IPS DF 4.7 (cell line): ENCODE data around the gene ZNF785.
"Not testable (repeated sequence)": the region's sequence is repeated elsewhere in the genome, so short reads cannot be mapped to it uniquely, and the experiment has no call there.

Source experiments
- DNase-seq: peaks from one replicate; pipeline ENCODE4 v3.0.0-alpha.2; 2013; ENCODE audit warnings: low spot score; ENCODE audit errors: extremely low read depth

ZNF785 gene

DNA sequence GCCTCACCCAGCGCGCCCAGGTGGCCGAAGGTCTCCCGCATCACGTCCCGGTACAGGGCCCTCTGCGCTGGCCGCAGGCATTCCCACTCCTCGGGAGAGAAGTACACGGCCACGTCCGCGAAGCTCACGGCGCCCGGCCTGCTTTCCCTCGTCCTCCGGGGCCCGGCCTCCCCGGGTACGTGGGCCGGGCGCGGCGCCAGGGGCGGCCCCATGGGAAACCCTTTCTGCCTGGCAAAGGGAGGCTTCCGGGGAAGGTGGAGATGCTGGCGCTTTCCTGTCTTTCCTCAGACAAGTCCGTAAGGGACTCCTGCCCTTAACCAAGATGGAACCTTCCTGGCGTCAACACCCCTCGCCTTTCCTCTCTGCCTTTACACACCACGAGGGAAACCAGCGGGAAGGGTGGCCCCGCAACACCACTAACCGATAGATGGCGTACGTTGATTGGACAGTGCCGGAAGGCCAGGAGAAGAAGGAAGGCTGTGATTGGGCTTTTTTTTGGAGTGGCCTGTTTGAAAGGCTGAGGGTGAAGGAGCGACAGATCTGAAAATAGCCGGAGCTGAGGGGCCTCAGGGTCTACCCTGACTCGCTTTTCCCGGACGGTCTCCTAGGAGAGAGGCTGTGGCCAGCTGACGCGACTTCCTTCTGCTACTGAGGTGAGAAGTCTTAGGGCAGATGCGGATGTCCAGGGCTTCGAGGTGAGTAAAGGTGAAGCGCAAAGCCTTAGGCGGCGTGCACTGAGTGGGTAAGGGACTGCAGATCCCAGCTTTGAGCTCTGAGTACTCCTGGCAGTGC, at the start of gene ZNF785:
ZNF785 (minus strand) TSS at position 298 of the 792 bp plus-strand sequence; CDS start at position 212, 86 bp downstream.
- DNase-seq, result peak; percentile 99

DNA sequence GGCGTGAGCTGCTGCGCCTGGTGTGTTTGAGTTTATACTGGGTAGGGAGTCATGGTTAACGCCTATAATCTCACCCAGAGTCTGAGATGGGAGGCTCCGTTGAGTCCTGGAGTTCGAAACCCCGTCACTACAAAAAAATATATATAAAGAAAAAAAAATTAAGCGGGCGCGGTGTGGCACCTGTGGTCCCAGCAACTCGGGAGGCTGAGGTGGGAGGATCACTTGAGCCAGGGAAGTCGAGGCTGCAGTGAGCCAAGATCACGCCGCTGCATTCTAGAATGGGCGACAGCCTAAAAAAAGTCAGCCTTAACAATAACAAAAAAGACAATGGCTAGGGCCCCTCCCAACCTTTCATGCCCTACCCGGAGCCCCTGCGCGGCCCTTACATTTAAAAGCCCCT, 48.0 kb upstream of the ZNF785 start:
- no peak for DNase-seq

GRCh38 chr16:30632454-30632853, 47.0 kb upstream of the ZNF785 start:
- DNase-seq, result not testable (repeated sequence)

- no peak for DNase-seq
Observed at GRCh38 chr16:30628628-30629540, 43.4 kb upstream of the ZNF785 start.

DNA sequence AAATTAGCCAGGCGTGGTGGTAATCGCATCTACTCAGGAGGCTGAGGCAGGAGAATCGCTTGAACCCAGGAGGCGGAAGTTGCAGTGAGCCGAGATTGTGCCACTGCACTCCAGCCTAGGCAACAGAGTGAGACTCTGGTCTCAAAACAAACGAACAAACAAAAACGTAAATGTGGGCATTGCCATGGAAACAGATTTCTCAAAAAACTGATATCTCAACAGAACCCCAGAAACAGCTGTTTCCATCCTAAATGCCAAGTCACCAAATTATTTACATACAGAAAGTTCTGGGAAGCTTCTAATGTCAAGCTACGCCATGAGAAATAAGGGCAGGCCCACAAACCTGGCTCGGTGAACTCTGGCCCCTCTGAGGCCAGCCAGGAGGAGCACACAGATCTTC, 40.7 kb upstream of the ZNF785 start:
- no peak for DNase-seq

DNA sequence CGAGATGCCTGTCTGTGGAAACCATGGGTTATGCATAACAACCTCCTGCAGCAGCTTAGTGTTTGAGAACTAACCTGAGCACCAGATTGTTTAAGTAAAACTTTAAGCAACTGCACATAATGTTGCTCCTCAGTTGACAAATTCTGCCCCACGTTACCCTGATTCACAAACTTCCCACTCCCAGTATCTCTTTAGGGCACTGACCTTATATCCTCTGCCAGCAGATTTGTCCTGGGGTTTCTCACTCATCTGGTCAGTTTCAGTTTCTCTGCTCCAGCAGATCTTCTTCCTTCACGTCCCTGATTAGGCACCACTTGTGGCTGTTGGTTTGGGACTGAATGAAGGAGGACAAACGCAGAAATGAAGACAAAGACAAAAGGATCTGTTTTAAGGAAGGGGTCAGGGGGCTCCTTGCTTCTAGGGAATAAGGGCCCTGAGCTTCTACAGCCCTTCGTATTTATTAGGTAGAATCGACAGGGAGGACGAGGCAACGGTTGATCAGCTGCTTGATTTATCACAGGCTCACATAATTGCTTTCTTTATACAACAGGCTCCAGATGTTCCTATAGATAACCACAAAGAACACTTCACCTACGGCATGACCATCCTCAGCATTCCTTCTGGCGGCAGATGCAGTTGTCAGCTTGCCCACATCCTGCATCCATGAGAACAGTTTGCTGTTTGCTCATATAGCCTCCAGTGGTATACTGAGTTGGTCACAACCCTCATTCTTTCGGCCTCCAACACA, 38.2 kb upstream of the ZNF785 start:
- no peak for DNase-seq

- DNase-seq, result no peak
Observed at GRCh38 chr16:30622455-30623032, 37.0 kb upstream of the ZNF785 start.

DNA sequence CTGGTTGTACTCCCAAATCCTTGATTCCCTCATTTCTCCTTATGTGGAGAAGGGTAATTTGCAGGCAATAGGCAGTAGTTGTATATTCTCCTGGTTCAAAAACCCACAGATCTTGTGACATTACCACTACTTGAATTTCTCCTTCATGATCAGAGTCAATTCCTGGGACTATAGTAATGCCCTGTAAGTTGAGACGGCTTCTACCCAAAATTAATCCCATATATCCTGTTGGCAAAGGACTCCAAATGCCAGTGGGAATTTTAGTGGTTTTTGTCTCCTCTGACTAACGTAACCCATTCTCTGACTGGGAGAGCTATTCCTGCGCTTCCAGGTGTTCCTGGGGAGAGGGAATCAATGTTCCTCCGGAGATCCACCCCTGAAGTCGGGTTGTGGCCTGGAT, 36.3 kb upstream of the ZNF785 start:
- DNase-seq, result no peak

DNA sequence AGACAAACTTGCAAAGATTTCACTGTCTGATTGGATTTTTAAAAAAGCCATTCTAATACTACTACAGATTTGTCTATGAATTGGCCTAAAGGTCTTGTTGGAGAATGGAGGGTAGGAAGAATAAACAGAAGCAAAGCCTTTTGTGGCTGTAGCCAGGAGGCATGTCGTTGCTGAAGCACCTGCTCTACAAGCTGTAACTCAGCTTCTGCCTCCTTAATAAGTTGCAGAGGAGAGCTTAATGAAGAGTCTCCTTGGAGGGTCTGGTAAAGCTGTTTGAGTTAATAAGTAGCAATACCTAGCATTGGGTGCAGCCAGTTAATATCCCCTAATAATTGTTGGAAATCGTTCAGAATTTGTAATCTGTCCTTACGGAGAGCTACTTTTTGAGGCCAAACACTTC, 34.7 kb upstream of the ZNF785 start:
- DNase-seq, result no peak

DNA sequence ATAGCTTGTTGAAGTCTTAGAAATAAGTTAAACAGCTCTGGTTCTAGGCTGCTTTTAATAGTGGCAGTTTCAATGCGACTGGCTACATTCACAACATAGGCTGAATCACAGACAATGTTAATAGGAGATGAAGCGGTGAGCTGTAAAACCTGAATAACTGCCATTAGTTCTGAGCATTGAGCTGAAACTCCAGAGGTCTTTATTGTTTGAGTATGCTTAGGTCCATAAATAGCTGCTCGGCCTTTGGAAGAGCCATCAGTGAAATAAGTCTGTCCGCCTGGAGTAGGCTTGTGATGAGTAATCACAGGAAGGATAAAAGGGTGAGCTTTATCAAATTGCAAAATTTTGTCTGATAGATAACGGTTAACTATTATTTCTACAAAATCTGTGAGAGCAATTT, 34.1 kb upstream of the ZNF785 start:
- DNase-seq, result no peak

GRCh38 chr16:30619202-30619601, 33.7 kb upstream of the ZNF785 start:
- DNase-seq, result no peak

GRCh38 chr16:30615358-30616091, 30.0 kb upstream of the ZNF785 start:
- no peak for DNase-seq

DNA sequence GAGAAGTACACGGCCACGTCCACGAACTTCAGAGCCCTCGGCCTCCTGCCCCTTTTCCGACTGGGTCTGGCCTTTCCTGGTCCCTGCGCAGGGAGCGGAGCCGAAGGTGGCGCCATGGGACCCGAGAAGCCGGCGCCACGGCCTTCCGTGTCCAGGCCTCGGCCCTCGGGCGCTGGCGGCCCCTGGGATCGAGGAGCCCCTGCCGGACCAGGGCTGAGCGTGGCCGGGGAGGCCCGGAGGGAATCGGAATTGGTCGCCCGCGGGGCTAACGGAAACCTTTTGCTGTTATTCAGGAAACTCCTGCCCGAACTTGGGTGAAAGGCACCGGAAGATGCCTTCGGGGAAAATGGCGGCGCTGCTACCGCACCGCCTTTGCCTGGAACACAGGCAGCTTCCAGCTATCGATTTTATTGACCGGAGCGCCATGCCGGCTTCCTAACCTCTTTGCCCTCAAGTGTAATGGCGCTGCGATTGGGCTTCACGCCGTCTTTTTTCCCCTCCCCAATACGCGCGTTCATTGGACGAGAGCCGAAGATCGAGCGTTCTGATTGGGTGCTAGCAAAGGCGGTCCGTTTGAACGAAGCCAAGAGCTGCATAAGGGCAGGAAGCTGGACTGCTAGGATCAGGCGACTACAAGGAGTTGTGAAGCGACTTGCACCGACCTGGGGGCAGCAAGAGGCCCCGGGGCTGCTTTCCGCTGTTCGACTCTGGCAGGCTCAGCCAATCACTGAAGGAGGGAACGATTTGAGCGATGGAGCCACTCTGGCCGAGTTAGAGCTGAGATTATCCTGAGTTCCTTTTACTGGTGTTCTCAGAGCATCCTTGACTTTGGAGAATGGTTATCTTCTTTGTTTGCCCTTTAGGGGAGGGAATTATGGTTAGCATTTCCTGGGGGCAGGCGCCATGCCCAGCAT, 24.7 kb upstream of the ZNF785 start, which contains the start of gene ZNF689:
ZNF689 (minus strand) TSS at position 464 of the 914 bp plus-strand sequence; CDS start at position 116, 348 bp downstream.
- DNase-seq, result peak; percentile 95

DNA sequence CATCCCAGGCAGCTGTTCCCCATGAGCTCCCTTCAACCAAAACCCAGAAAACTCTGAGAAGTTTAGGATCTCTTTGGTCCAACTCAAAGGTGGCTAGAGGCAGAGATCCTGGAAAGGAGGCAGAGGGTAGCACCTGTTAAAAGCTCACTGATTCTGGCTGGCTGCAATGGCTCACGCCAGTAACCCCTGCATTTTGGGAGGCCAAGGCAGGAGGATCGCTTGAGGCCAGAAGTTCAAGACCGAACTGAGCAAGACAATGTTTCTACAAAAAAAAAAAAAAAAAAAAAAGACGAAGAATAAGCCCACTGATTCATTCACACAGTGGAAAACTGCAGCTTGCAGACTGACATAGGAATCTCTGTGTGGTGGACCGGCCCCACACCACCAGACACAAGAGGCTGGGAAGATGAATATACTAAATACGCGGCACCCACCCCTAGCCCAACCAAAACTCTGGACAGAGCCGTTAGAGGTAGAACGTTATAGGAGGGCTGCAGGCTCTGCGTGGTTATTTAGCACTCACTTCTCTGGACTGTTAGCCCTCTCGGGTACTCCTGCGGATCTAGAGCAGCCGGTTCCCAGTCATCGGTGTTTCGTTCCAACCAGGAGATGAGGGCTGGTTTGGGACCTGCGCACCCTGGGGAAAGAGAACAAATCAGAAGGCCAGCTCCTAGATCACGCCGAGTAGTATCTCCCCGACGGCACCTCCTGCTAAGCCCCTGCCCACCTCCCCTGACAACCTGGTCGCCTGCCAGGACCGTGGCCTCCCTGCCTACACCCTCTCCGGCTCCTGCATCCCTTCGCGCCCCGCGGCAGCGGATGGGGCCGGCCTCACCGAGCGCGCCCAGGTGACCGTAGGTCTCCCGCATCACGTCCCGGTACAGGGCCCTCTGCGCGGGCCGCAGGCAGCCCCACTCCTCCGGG, 23.8 kb upstream of the ZNF785 start:
- no peak for DNase-seq

- DNase-seq, result no peak
Observed at GRCh38 chr16:30606004-30606403, 20.5 kb upstream of the ZNF785 start.

DNA sequence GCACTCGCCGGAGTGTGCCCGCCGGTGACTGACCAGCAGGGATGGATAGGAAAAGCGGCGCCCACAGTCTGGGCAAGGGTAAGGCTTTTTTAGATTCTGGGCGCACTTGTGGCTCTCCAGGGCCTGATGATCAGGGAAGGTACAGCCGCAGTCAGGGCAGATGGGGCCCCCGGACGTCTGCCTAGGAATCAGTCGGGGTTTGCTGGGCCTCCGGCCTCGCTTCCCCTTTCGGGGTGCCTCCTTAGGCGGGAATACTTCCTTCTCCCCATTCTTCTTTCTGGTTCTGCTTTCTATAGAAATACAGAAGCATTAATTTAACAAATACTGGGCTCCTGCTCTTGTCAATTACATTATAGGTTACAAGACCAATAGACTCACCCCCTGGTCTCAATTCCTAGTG, 19.7 kb upstream of the ZNF785 start:
- no peak for DNase-seq

- DNase-seq, result no peak
Observed at GRCh38 chr16:30604316-30604947, 18.9 kb upstream of the ZNF785 start.

- no peak for DNase-seq
Observed at GRCh38 chr16:30603945-30604315, 18.4 kb upstream of the ZNF785 start.
